Rectal smooth muscle tissue (tissue), 1 donor: Measurements from ENCODE around the gene UNC80.

Experiments used
- H3K27ac ChIP-seq: one replicate; pipeline ENCODE4 v1.7.0; 2013; ENCODE audit warnings: low read depth, low read length, inconsistent platforms
- H3K27me3 ChIP-seq: one replicate; pipeline ENCODE4 v1.7.0; 2013; ENCODE audit warnings: low read length; ENCODE audit not compliant: control insufficient read depth, insufficient read depth
- H3K36me3 ChIP-seq: one replicate; pipeline ENCODE4 v1.7.0; 2013; ENCODE audit warnings: low read length; ENCODE audit not compliant: control insufficient read depth, insufficient read depth
- H3K4me1 ChIP-seq: one replicate; pipeline ENCODE4 v1.7.0; 2013; ENCODE audit warnings: low read length; ENCODE audit not compliant: control insufficient read depth, insufficient read depth
- H3K4me3 ChIP-seq: one replicate; pipeline ENCODE4 v1.7.0; 2013; ENCODE audit warnings: low read length
- H3K9ac ChIP-seq: one replicate; pipeline ENCODE4 v1.7.0; 2013; ENCODE audit warnings: low read length

UNC80 gene

GRCh38 chr2:209817844-209818271 is 46.2 kb downstream of the UNC80 start:
- Histone ChIP-seq H3K9ac (no peak overlapping the region), H3K4me1 (no peaks in the 10 kb centered on the region), H3K36me3 (no peaks in the 10 kb centered on the region), H3K4me3 (no peak overlapping the region), H3K27me3 (no peaks in the 10 kb centered on the region), H3K27ac (no peak overlapping the region)

GRCh38 chr2:209818939-209819338 is 47.3 kb downstream of the UNC80 start:
- no peaks in the 10 kb centered on the region for H3K4me1 ChIP-seq
- no peak overlapping the region for H3K27ac ChIP-seq

GRCh38 chr2:209821806-209822205 is 50.2 kb downstream of the UNC80 start:
- H3K4me3 ChIP-seq = no peak overlapping the region
- H3K27me3 ChIP-seq = no peaks in the 10 kb centered on the region
- no peaks in the 10 kb centered on the region for H3K36me3 ChIP-seq

More at GRCh38 chr2:209818939-209819338, 47.3 kb downstream of the UNC80 start:
- Histone ChIP-seq H3K36me3 (no peaks in the 10 kb centered on the region), H3K4me3 (no peak overlapping the region), H3K27me3 (no peaks in the 10 kb centered on the region), H3K9ac (no peak overlapping the region)

GRCh38 chr2:209823484-209823883 is 51.9 kb downstream of the UNC80 start:
- H3K27ac ChIP-seq = no peak overlapping the region
- no peaks in the 10 kb centered on the region for H3K27me3 ChIP-seq
- no peaks in the 10 kb centered on the region for H3K4me1 ChIP-seq
- no peaks in the 10 kb centered on the region for H3K36me3 ChIP-seq
- H3K9ac ChIP-seq = no peak overlapping the region
- no peak overlapping the region for H3K4me3 ChIP-seq

More at GRCh38 chr2:209821806-209822205, 50.2 kb downstream of the UNC80 start:
- no peak overlapping the region for H3K9ac ChIP-seq
- no peaks in the 10 kb centered on the region for H3K4me1 ChIP-seq
- no peak overlapping the region for H3K27ac ChIP-seq

GRCh38 chr2:209824391-209824790 is 52.8 kb downstream of the UNC80 start:
- no peaks in the 10 kb centered on the region for H3K27me3 ChIP-seq
- H3K9ac ChIP-seq = no peak overlapping the region
- no peaks in the 10 kb centered on the region for H3K36me3 ChIP-seq
- no peaks in the 10 kb centered on the region for H3K4me1 ChIP-seq
- H3K27ac ChIP-seq = no peak overlapping the region
- H3K4me3 ChIP-seq = no peak overlapping the region

GRCh38 chr2:209830722-209831465 is 59.3 kb downstream of the UNC80 start:
- Histone ChIP-seq H3K27ac (no peak overlapping the region), H3K36me3 (no peaks in the 10 kb centered on the region), H3K9ac (no peak overlapping the region), H3K27me3 (no peaks in the 10 kb centered on the region), H3K4me1 (no peaks in the 10 kb centered on the region), H3K4me3 (no peak overlapping the region)

- Histone ChIP-seq H3K27ac (no peak overlapping the region), H3K36me3 (no peaks in the 10 kb centered on the region), H3K4me3 (no peak overlapping the region), H3K27me3 (no peaks in the 10 kb centered on the region), H3K9ac (no peak overlapping the region), H3K4me1 (no peaks in the 10 kb centered on the region)
Measured at GRCh38 chr2:209834767-209835166, 63.1 kb downstream of the UNC80 start.

- H3K27me3 ChIP-seq = no peaks in the 10 kb centered on the region
- no peaks in the 10 kb centered on the region for H3K4me1 ChIP-seq
- H3K4me3 ChIP-seq = no peak overlapping the region
- no peak overlapping the region for H3K9ac ChIP-seq
- no peak overlapping the region for H3K27ac ChIP-seq
- no peaks in the 10 kb centered on the region for H3K36me3 ChIP-seq
Measured at GRCh38 chr2:209840434-209840833, 68.8 kb downstream of the UNC80 start.

GRCh38 chr2:209845666-209846065 is 74.0 kb downstream of the UNC80 start:
- no peak overlapping the region for H3K27ac ChIP-seq
- H3K4me1 ChIP-seq = no peaks in the 10 kb centered on the region
- no peaks in the 10 kb centered on the region for H3K27me3 ChIP-seq
- no peak overlapping the region for H3K4me3 ChIP-seq
- no peaks in the 10 kb centered on the region for H3K36me3 ChIP-seq
- H3K9ac ChIP-seq = no peak overlapping the region

- no peaks in the 10 kb centered on the region for H3K27me3 ChIP-seq
Measured at GRCh38 chr2:209864716-209865295, 93.2 kb downstream of the UNC80 start.

GRCh38 chr2:209868271-209868994 is 96.8 kb downstream of the UNC80 start:
- Histone ChIP-seq H3K4me1 (no peaks in the 10 kb centered on the region), H3K9ac (no peak overlapping the region), H3K27ac (no peak overlapping the region), H3K4me3 (no peak overlapping the region), H3K36me3 (no peaks in the 10 kb centered on the region), H3K27me3 (no peaks in the 10 kb centered on the region)

More at GRCh38 chr2:209864716-209865295, 93.2 kb downstream of the UNC80 start:
- Histone ChIP-seq H3K27ac (no peak overlapping the region), H3K4me3 (no peak overlapping the region), H3K4me1 (no peaks in the 10 kb centered on the region), H3K9ac (no peak overlapping the region), H3K36me3 (no peaks in the 10 kb centered on the region)

GRCh38 chr2:209870067-209870466 is 98.4 kb downstream of the UNC80 start:
- Histone ChIP-seq H3K27me3 (no peaks in the 10 kb centered on the region), H3K4me1 (no peaks in the 10 kb centered on the region), H3K4me3 (no peak overlapping the region), H3K36me3 (no peaks in the 10 kb centered on the region), H3K9ac (no peak overlapping the region), H3K27ac (no peak overlapping the region)
